ENCODE data around the gene NCAM1. TPM values are rescaled to one million over a fixed set of nuclear protein-coding genes. Genes with fewer than 3 reads are reported as not detected.
A peak's percentile ranks its signal among the peaks of the same experiment; 100 is the strongest.

The NCAM1 gene
- total and polyA plus RNA-seq, 9 of the 15 experiments (the other 6 are each of a cell fraction or from before 2014, with no cell fraction given), result 0.09 to 0.23 TPM; not detected in 7

GRCh38 chr11:113305440-113306336, 344.5 kb downstream of the NCAM1 start:
- DNase-seq (ENCODE audit: extremely low read depth in 1 of 4, low spot score in 3 of 4) (peak; percentile 38 to 58 (median 45)), ATAC-seq (peak; percentile 90), FAIRE-seq (peak; percentile 83)
- WGBS (ENCODE audit: insufficient coverage, low coverage, missing lambda C conversion rate), result under 1% methylated on average over 11 of the region's 12 CpGs
- Histone ChIP-seq H3K27ac (ENCODE audit: extremely low read depth, low read depth, low read length) (no peak overlapping the region), H3K4me1 (replicated peaks in 1 of 2; ENCODE audit: control insufficient read depth in 2 of 2, insufficient read depth in 2 of 2, low read length in 2 of 2) (no peaks in the 10 kb centered on the region), H3K9me1 (ENCODE audit: control insufficient read depth, insufficient read depth, low read length) (no peaks in the 10 kb centered on the region), H3K9me3 (replicated peaks; ENCODE audit: control insufficient read depth, insufficient read depth, low read depth, low read length) (no peaks in the 10 kb centered on the region), H3K4me2 (ENCODE audit: insufficient read depth, low read length) (no peak overlapping the region), H3K4me3 (no peak overlapping the region), H3K36me3 (ENCODE audit: control insufficient read depth, insufficient read depth, low read length) (no peaks in the 10 kb centered on the region), H2AFZ (ENCODE audit: low read depth, low read length) (no peak overlapping the region), H4K20me1 (replicated peaks; ENCODE audit: control insufficient read depth, insufficient read depth, low read length) (no peaks in the 10 kb centered on the region), H3K27me3 (ENCODE audit: control insufficient read depth in 2 of 2, insufficient read depth in 2 of 2, low read length in 2 of 2) (peaks cover 5 to 16% of the 10 kb centered on the region in 2 experiments; a peak in 4 of 5 replicates), H3K9ac (ENCODE audit: insufficient read depth in 1 of 2, low read depth in 2 of 2, low read length in 2 of 2) (no peak overlapping the region), H3K79me2 (ENCODE audit: control insufficient read depth, insufficient read depth, low read length) (no peaks in the 10 kb centered on the region)
- intact Hi-C loops (cut with micrococcal nuclease) (loop anchor here (1.0 to 10.0 kb wide), 5 partner anchors 189 to 957 kb away; no protein-coding TSS in a partner anchor), in situ Hi-C loops (cut with MboI) (loop anchor here (5.0 to 25.0 kb wide), 3 partner anchors 232 to 957 kb away; no protein-coding TSS in a partner anchor)
- CTCF ChIA-PET (ENCODE audit: low intra/inter-chr PET ratio), result interaction anchor here (0.9 to 3.1 kb wide), 5 partner anchors 189 to 491 kb away, joined by 3 to 24 read pairs (median 4); no protein-coding TSS in a partner anchor
- POLR2A ChIA-PET, result interaction anchor here (1.2 kb wide), 1 partner anchor 8 kb away, joined by 3 read pairs; no protein-coding TSS in a partner anchor
- no TSS peak for BruUV-seq (replicated peaks)
- TF ChIP-seq STAG1 (CRISPR knock-in tag; IDR thresholded peaks at IDR 0.05; ENCODE audit: borderline replicate concordance), result peak; percentile 97
- peak; percentile 86 for TF ChIP-seq SMC3 (conservative IDR thresholded peaks at IDR 0.05; ENCODE audit: insufficient read depth, low read depth, low read length)
- no peak for TF ChIP-seq TRIM25 (IDR thresholded peaks at IDR 0.05; ENCODE audit: borderline replicate concordance)
- TF ChIP-seq, protein P1, sequence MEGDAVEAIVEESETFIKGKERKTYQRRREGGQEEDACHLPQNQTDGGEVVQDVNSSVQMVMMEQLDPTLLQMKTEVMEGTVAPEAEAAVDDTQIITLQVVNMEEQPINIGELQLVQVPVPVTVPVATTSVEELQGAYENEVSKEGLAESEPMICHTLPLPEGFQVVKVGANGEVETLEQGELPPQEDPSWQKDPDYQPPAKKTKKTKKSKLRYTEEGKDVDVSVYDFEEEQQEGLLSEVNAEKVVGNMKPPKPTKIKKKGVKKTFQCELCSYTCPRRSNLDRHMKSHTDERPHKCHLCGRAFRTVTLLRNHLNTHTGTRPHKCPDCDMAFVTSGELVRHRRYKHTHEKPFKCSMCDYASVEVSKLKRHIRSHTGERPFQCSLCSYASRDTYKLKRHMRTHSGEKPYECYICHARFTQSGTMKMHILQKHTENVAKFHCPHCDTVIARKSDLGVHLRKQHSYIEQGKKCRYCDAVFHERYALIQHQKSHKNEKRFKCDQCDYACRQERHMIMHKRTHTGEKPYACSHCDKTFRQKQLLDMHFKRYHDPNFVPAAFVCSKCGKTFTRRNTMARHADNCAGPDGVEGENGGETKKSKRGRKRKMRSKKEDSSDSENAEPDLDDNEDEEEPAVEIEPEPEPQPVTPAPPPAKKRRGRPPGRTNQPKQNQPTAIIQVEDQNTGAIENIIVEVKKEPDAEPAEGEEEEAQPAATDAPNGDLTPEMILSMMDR (IDR thresholded peaks at IDR 0.05 in 2 of 3, conservative IDR thresholded peaks at IDR 0.05 in 1 of 3; ENCODE audit: insufficient read depth in 2 of 3, low read depth in 1 of 3, low read length in 3 of 3), result peak; percentile 83 to 90 (median 89)
- peak; percentile 91 for TF ChIP-seq ZKSCAN1 (IDR thresholded peaks at IDR 0.05; ENCODE audit: low read depth, low read length)
- peak; percentile 94 for TF ChIP-seq RAD21 (CRISPR knock-in tag; conservative IDR thresholded peaks at IDR 0.05 in 1 of 2, IDR thresholded peaks at IDR 0.05 in 1 of 2)
- no peak for TF ChIP-seq HSF4 (CRISPR knock-in tag; IDR thresholded peaks at IDR 0.05; ENCODE audit: borderline replicate concordance)

All from K562 (cell line).